ENCODE results near the gene KIN.

GRCh38 chr10:7826971-7827370 is 39.2 kb upstream of the KIN start:
- TF ChIP-seq CTCF (IDR thresholded peaks at IDR 0.05) (no peak), POLR2AphosphoS5 (IDR thresholded peaks at IDR 0.05; ENCODE audit: low read depth, low read length) (no peak), TCF7L2 (IDR thresholded peaks at IDR 0.05; ENCODE audit: low read depth, low read length) (no peak), SIN3A (IDR thresholded peaks at IDR 0.05; ENCODE audit: borderline replicate concordance, insufficient read depth, low read depth, low read length) (no peak)
- TF ChIP-seq, protein P1, sequence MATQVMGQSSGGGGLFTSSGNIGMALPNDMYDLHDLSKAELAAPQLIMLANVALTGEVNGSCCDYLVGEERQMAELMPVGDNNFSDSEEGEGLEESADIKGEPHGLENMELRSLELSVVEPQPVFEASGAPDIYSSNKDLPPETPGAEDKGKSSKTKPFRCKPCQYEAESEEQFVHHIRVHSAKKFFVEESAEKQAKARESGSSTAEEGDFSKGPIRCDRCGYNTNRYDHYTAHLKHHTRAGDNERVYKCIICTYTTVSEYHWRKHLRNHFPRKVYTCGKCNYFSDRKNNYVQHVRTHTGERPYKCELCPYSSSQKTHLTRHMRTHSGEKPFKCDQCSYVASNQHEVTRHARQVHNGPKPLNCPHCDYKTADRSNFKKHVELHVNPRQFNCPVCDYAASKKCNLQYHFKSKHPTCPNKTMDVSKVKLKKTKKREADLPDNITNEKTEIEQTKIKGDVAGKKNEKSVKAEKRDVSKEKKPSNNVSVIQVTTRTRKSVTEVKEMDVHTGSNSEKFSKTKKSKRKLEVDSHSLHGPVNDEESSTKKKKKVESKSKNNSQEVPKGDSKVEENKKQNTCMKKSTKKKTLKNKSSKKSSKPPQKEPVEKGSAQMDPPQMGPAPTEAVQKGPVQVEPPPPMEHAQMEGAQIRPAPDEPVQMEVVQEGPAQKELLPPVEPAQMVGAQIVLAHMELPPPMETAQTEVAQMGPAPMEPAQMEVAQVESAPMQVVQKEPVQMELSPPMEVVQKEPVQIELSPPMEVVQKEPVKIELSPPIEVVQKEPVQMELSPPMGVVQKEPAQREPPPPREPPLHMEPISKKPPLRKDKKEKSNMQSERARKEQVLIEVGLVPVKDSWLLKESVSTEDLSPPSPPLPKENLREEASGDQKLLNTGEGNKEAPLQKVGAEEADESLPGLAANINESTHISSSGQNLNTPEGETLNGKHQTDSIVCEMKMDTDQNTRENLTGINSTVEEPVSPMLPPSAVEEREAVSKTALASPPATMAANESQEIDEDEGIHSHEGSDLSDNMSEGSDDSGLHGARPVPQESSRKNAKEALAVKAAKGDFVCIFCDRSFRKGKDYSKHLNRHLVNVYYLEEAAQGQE (IDR thresholded peaks at IDR 0.05; ENCODE audit: insufficient read depth in 1 of 2, low read depth in 2 of 2, low read length in 1 of 2): no peak

All from Panc1 (cell line).